GM19238 (cell line): Measurements from ENCODE around the gene RALGAPA2.

Experiments used
- DNase-seq: peaks from one replicate; pipeline ENCODE4 v3.0.0; 2011; ENCODE audit warnings: low spot score; ENCODE audit not compliant: insufficient read length

Gene RALGAPA2

GRCh38 chr20:20683481-20684321 is 28.7 kb downstream of the RALGAPA2 start:
- no peak for DNase-seq

GRCh38 chr20:20683020-20683419 is 29.4 kb downstream of the RALGAPA2 start:
- no peak for DNase-seq

- DNase-seq, result no peak
Observed at GRCh38 chr20:20680991-20681508, 31.4 kb downstream of the RALGAPA2 start.

GRCh38 chr20:20679316-20679715 is 33.1 kb downstream of the RALGAPA2 start:
- no peak for DNase-seq

- DNase-seq, result no peak
Observed at GRCh38 chr20:20677186-20677585, 35.3 kb downstream of the RALGAPA2 start.

- peak; percentile 42 for DNase-seq
Observed at GRCh38 chr20:20668639-20669038, 43.8 kb downstream of the RALGAPA2 start.

- DNase-seq, result no peak
Observed at GRCh38 chr20:20666359-20666758, 46.1 kb downstream of the RALGAPA2 start.

GRCh38 chr20:20665606-20666332 is 46.7 kb downstream of the RALGAPA2 start:
- DNase-seq, result no peak

GRCh38 chr20:20664795-20665589 is 47.5 kb downstream of the RALGAPA2 start:
- DNase-seq, result no peak

- no peak for DNase-seq
Observed at GRCh38 chr20:20663841-20664240, 48.6 kb downstream of the RALGAPA2 start.

- DNase-seq, result no peak
Observed at GRCh38 chr20:20658871-20659431, 53.5 kb downstream of the RALGAPA2 start.

- DNase-seq, result no peak
Observed at GRCh38 chr20:20658123-20658522, 54.3 kb downstream of the RALGAPA2 start.

- DNase-seq, result no peak
Observed at GRCh38 chr20:20657092-20657491, 55.4 kb downstream of the RALGAPA2 start.

GRCh38 chr20:20655883-20656282 is 56.6 kb downstream of the RALGAPA2 start:
- DNase-seq, result no peak

- no peak for DNase-seq
Observed at GRCh38 chr20:20649945-20650344, 62.5 kb downstream of the RALGAPA2 start.

GRCh38 chr20:20643927-20644326 is 68.5 kb downstream of the RALGAPA2 start:
- DNase-seq, result no peak

- DNase-seq, result no peak
Observed at GRCh38 chr20:20641783-20642182, 70.7 kb downstream of the RALGAPA2 start.

- no peak for DNase-seq
Observed at GRCh38 chr20:20638878-20639277, 73.6 kb downstream of the RALGAPA2 start.

- no peak for DNase-seq
Observed at GRCh38 chr20:20637998-20638725, 74.3 kb downstream of the RALGAPA2 start.

GRCh38 chr20:20635006-20635405 is 77.4 kb downstream of the RALGAPA2 start:
- DNase-seq, result no peak

GRCh38 chr20:20632644-20633043 is 79.8 kb downstream of the RALGAPA2 start:
- DNase-seq, result no peak
